Measurements from ENCODE around the gene PTAFR. TPM values are rescaled to one million over a fixed set of nuclear protein-coding genes. Genes with fewer than 3 reads are reported as not detected.

PTAFR gene
- total RNA-seq, 3 donors from 2014 or later: 5.6 to 8.3 (median 6.2) TPM

DNA sequence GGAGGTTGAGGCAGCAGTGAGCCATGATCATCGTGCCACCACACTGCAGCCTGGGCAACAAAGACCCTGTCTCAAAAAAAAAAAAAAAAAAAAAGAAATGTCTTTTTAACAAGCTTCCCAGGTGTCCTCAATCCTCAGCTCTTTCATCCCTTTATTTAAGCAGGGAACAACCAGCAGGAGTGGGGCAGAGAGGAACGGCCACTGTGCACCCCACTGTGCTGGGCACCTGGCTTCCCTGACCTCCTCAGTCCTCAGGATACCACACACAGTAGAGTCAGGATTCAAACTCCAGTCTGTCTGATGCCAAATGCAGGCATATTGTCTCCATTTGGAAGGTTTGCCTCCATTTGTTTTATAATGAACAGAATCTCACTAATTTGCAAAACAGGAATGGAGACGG lies 19.8 kb upstream of the PTAFR start:
- DNase-seq (ENCODE audit: low spot score in 2 of 2): no peak

DNA sequence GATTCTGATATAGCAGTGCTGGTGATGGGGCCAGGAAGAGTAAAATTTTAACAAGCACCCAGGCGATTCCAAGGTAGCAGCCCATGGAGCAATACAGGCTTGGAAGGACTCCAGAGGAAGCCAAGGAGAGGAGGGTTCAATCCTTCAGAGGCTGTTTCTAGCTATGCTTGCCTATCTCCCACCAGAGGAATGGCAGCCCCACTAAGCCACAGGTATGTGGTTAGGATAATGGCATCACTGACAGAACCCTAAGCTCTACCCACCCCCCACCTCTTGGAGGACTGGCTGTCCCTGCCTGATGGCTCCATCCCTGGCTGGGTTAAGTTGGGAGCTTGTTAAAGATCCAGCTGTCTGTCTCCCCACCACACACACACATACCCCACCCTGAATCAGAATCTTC lies 19.3 kb upstream of the PTAFR start:
- Histone ChIP-seq H3K9me3 (no peaks in the 10 kb centered on the region), H3K36me3 (no peaks in the 10 kb centered on the region), H3K4me1 (no peaks in the 10 kb centered on the region), H3K27me3 (no peaks in the 10 kb centered on the region), H3K4me3 (no peak overlapping the region), H3K27ac (no peak overlapping the region)
- no peak for DNase-seq (ENCODE audit: low spot score in 2 of 2)
- intact Hi-C loops (cut with DNase I; ENCODE audit: low total_unique reads): no loop called here
- TF ChIP-seq, protein P1, sequence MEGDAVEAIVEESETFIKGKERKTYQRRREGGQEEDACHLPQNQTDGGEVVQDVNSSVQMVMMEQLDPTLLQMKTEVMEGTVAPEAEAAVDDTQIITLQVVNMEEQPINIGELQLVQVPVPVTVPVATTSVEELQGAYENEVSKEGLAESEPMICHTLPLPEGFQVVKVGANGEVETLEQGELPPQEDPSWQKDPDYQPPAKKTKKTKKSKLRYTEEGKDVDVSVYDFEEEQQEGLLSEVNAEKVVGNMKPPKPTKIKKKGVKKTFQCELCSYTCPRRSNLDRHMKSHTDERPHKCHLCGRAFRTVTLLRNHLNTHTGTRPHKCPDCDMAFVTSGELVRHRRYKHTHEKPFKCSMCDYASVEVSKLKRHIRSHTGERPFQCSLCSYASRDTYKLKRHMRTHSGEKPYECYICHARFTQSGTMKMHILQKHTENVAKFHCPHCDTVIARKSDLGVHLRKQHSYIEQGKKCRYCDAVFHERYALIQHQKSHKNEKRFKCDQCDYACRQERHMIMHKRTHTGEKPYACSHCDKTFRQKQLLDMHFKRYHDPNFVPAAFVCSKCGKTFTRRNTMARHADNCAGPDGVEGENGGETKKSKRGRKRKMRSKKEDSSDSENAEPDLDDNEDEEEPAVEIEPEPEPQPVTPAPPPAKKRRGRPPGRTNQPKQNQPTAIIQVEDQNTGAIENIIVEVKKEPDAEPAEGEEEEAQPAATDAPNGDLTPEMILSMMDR (IDR thresholded peaks at IDR 0.05): no peak
- TF ChIP-seq POLR2AphosphoS5 (IDR thresholded peaks at IDR 0.05) (no peak), POLR2A (IDR thresholded peaks at IDR 0.05) (no peak)

More for the DNA sequence above, 19.8 kb upstream of the PTAFR start:
- no peaks in the 10 kb centered on the region for H3K9me3 ChIP-seq
- H3K27ac ChIP-seq: peak overlapping the region; percentile 32 to 37
- no peak overlapping the region for H3K4me3 ChIP-seq
- H3K27me3 ChIP-seq: no peaks in the 10 kb centered on the region
- intact Hi-C loops (cut with DNase I; ENCODE audit: low total_unique reads): no loop called here
- no peaks in the 10 kb centered on the region for H3K36me3 ChIP-seq
- TF ChIP-seq POLR2A (IDR thresholded peaks at IDR 0.05) (no peak), POLR2AphosphoS5 (IDR thresholded peaks at IDR 0.05) (no peak)
- TF ChIP-seq, protein P1 (IDR thresholded peaks at IDR 0.05): no peak
- H3K4me1 ChIP-seq: no peaks in the 10 kb centered on the region

DNA sequence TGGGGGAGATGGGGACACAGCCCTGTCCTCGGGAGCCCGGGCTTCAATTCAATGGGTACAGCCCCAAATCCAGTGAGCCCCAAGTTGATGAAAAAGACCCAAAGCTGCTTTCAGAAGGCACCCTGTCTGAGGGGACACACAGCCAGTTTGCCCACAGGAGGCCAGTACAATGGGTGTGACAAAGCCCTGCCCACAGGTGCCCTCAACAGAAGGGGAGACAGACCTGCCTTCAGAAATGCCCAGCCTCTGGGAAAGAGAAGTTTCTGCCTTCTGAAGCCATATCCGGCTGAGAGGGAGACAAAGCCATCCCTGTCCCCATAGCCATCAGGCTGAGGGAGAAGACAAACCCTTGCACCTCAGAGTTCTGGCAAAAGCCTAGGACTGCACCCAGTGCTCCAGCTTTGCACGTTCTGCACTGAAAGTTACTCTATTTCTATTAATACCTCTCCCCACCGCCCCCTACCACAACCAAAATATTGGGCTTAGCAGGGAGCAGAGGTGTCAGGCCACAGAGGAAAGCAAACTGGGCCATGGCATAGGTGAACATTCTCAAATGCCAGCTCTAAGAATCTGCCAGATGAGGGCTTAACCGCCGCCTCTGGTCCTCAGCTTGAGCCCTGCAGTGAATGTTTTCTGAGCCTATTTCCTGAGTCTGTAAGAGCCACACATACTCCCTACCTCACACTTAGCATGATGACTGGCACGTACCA lies 18.0 kb upstream of the PTAFR start:
- Histone ChIP-seq H3K9me3 (no peaks in the 10 kb centered on the region), H3K27ac (no peak overlapping the region), H3K36me3 (no peaks in the 10 kb centered on the region), H3K4me1 (no peaks in the 10 kb centered on the region), H3K4me3 (no peak overlapping the region), H3K27me3 (no peaks in the 10 kb centered on the region)
- DNase-seq (ENCODE audit: low spot score in 2 of 2): no peak
- intact Hi-C loops (cut with DNase I; ENCODE audit: low total_unique reads): no loop called here
- TF ChIP-seq POLR2AphosphoS5 (IDR thresholded peaks at IDR 0.05) (no peak), POLR2A (IDR thresholded peaks at IDR 0.05) (no peak)
- TF ChIP-seq, protein P1 (IDR thresholded peaks at IDR 0.05): no peak

DNA sequence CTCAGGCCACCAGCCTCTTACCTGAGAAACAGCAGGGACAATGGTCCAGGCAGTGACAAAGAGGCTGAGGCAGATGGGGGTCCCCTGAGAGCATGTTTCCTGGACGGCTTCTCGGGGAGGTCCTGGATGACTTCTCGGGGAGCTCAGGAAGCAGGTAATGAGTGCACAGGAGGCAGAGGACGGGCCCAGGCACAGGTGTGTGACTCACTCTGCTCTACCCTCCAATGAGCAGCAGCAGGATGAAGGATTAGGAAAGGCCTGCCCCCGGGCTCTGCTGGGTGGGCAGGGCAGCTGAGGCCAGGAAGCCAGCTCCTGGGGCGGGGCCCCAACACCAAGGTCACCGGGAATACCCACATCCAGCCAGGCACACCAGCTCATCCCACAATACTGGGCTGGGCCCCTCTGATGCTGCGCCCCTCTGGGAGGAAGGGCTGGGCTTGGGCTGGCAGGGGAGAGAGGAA lies 17.2 kb upstream of the PTAFR start:
- peak in 1 of 2 donors; percentile 27 for DNase-seq (ENCODE audit: low spot score in 2 of 2)
- Histone ChIP-seq H3K9me3 (no peaks in the 10 kb centered on the region), H3K36me3 (no peaks in the 10 kb centered on the region), H3K27me3 (no peaks in the 10 kb centered on the region), H3K27ac (no peak overlapping the region), H3K4me3 (no peak overlapping the region), H3K4me1 (no peaks in the 10 kb centered on the region)
- intact Hi-C loops (cut with DNase I; ENCODE audit: low total_unique reads): no loop called here
- TF ChIP-seq, protein P1 (IDR thresholded peaks at IDR 0.05): no peak
- TF ChIP-seq POLR2AphosphoS5 (IDR thresholded peaks at IDR 0.05): no peak
- TF ChIP-seq POLR2A (IDR thresholded peaks at IDR 0.05): no peak

DNA sequence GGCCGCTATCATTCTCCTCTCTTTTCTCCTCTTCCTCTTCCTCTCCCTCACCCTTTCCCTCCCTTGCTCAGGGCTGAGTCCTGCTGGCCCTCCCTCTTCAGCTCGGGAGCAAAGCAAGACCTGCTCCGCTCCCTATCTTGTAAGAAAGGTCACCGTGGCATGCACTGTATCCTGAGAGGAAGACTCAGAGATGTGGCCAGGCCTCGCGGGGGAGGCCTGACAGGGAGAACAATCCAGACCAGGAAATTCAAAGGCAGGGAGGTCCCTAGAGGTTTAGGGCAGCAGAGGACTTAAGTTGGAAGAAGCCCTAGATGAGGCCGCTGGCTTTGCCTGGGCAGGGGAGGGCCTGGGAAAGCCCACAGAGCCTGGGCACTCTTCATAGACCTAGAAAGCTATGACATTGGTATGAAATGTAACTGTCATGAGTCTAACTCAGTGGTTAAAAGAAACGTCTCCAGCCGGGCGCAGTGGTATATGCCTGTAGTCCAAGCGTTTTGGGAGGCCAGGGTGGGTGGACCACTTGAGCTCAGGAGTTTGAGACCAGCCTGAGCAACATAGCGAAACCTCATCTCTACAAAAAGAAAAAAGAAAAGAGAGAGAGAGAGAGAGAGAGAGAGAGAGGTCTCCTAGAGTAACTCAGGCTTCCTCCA lies 14.6 kb upstream of the PTAFR start:
- H3K9me3 ChIP-seq: no peaks in the 10 kb centered on the region
- TF ChIP-seq, protein P1 (IDR thresholded peaks at IDR 0.05): no peak
- no peak for TF ChIP-seq POLR2A (IDR thresholded peaks at IDR 0.05)
- TF ChIP-seq POLR2AphosphoS5 (IDR thresholded peaks at IDR 0.05): no peak
- H3K4me1 ChIP-seq: no peaks in the 10 kb centered on the region
- H3K4me3 ChIP-seq: no peak overlapping the region
- H3K27ac ChIP-seq: peak overlapping the region in 1 of 2 donors; percentile 25
- no peaks in the 10 kb centered on the region for H3K27me3 ChIP-seq
- H3K36me3 ChIP-seq: no peaks in the 10 kb centered on the region
- no peak for DNase-seq (ENCODE audit: low spot score in 2 of 2)
- intact Hi-C loops (cut with DNase I; ENCODE audit: low total_unique reads): no loop called here
